ENCODE results near the gene CRYZL1.

DNA sequence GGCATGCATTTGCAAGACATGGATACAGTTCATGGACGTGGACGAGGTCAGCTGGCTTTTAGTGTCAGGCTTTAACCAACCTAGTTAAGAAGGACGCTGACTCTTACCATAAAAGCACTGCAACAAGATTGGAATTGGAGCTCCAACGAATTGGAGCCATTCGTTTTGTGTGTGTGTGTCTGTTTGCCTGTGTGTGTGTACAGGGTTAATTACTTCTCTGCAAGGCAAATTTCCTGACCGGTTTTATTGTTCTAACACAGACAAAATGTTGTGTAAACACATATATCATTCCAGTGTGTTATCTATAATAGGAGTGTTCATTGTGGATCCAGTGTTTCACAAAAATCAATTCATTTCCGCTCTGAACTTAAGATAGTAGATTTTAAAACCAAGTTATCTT, 8.7 kb upstream of the CRYZL1 start:
- TF ChIP-seq SUZ12 (IDR thresholded peaks at IDR 0.05; ENCODE audit: extremely low read depth, insufficient read depth, insufficient read length), result no peak
- TF ChIP-seq ZNF274 (IDR thresholded peaks at IDR 0.05; ENCODE audit: low read depth, low read length), result no peak
